HUES6 (cell line): ENCODE data around the gene SLC6A2.

Experiments used
- H3K27ac ChIP-seq: 2 replicates; pipeline ENCODE4 v1.7.0; 2013; ENCODE audit warnings: low read depth, mild to moderate bottlenecking, low read length, inconsistent platforms
- H3K27me3 ChIP-seq: 2 replicates; pipeline ENCODE4 v1.6.1; 2013; ENCODE audit warnings: low read length; ENCODE audit not compliant: control insufficient read depth, insufficient read depth
- H3K36me3 ChIP-seq: 2 replicates; pipeline ENCODE4 v1.6.1; 2013; ENCODE audit warnings: low read length; ENCODE audit not compliant: control insufficient read depth, insufficient read depth
- H3K4me1 ChIP-seq: 2 replicates; pipeline ENCODE4 v1.6.1; 2013; ENCODE audit warnings: low read length; ENCODE audit not compliant: control insufficient read depth, insufficient read depth
- H3K4me3 ChIP-seq: 2 replicates; pipeline ENCODE4 v1.5.1; 2013; ENCODE audit warnings: low read depth, low read length
- H3K9ac ChIP-seq: one replicate; pipeline ENCODE4 v1.6.1; 2013; ENCODE audit warnings: mild to moderate bottlenecking, low read length
- H3K9me3 ChIP-seq: 2 replicates; pipeline ENCODE4 v1.6.1; 2013; ENCODE audit warnings: low read depth, low read length; ENCODE audit not compliant: control insufficient read depth, insufficient read depth

SLC6A2 gene

GRCh38 chr16:55647343-55647742, 8.4 kb upstream of the SLC6A2 start:
- Histone ChIP-seq H3K27me3 (peaks cover 42% of the 10 kb centered on the region), H3K9ac (no peak overlapping the region), H3K4me3 (no peak overlapping the region), H3K4me1 (peaks cover 4% of the 10 kb centered on the region; the same call in 1 of the 2 replicates), H3K36me3 (no peaks in the 10 kb centered on the region), H3K27ac (no peak overlapping the region), H3K9me3 (no peaks in the 10 kb centered on the region)

DNA sequence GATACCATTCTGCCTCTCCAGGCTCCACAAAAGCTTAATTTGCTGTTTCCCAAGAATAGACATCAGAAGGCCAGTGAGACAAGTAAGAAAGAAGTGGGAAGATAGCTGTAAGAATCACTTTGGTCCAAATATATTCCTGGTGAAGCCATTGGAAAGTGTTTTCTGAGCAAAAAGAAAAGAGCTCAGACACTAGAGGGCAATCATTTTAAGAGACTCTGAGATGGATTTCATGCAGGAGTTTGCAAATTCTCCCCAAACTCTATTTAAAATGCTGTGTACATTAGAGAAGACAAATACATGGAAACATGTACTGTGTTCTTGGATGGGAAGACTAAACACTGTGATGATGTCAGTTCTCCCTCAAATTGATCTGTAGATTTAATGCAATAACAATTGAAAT, 8.0 kb upstream of the SLC6A2 start:
- Histone ChIP-seq H3K27me3 (peaks cover 47% of the 10 kb centered on the region), H3K4me1 (peaks cover 2% of the 10 kb centered on the region; the same call in 1 of the 2 replicates), H3K4me3 (no peak overlapping the region), H3K9me3 (no peaks in the 10 kb centered on the region), H3K27ac (no peak overlapping the region), H3K9ac (no peak overlapping the region), H3K36me3 (no peaks in the 10 kb centered on the region)

DNA sequence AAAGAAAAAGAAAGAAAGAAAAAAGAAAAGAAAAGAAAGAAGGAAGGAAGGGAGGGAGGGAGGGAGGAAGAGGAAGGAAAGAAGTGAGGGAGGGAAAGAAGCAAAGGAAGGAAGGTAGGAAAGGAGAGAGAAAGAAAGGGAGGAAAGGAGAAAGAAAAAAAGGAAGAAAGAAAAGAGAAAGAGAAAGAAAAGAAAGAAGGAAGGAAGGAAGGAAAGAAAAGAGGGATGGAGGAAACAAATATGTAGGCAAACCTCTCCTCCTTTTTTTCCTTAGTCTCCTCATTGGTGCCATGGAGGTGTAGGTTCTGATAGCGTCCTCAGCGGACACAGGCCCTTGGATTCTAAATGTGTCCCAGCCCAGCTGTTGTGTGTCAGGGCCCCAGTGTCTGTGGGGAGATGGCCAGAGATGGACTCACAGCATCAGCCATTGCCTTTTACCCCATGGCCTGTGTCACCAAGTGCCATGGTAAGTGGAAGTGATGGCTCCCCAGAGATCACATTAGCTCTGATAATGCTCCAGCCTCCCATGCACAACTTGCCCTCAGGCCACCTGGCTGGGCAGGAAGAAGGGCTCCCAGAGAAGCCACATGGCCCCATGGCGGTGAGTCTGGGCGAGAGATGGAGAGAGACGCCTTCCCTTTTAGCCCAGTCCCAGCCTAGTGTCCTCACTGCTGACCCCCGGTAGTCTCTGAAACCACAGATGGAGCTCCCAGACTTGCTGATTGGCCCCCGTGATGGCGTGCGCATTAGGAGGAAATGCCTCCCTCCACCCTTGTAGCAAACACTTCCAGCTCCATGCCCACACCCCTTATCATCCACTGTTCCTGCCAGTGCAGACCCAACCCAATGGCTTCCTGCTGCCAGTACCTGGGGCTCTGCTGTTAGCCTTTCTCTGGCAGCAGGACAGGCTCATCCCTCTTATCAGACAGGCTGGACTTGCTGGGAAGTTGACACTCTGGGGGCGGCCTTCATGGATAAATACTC, 3.7 kb upstream of the SLC6A2 start:
- no peak overlapping the region for H3K9ac ChIP-seq
- no peaks in the 10 kb centered on the region for H3K9me3 ChIP-seq
- H3K4me3 ChIP-seq: no peak overlapping the region
- H3K4me1 ChIP-seq: no peaks in the 10 kb centered on the region
- no peaks in the 10 kb centered on the region for H3K36me3 ChIP-seq
- peaks cover 86% of the 10 kb centered on the region for H3K27me3 ChIP-seq
- no peak overlapping the region for H3K27ac ChIP-seq

DNA sequence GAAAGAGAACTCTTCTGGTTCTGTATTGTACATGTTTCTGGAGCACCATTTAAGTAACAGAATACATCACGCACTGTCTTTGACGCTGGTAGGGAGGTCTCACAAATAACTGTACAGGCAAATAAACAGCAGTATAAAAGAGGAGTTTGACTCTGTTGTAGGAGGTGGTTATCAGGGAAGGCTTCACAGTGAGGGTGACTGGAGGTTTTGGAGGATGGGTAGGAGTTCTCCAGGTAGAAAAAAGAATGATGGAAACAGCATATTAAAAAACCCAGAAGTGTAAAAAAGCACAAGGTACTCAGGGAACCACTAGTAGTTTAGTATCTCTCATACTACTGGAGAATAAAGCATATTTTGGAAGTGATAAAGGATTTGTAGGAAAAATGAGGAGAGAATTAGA, 2.7 kb upstream of the SLC6A2 start:
- H3K27me3 ChIP-seq: peaks cover 89% of the 10 kb centered on the region

GRCh38 chr16:55655381-55655896, 349 bp upstream of the SLC6A2 start:
- Histone ChIP-seq H3K4me3 (peak overlapping the region; percentile 73), H3K27ac (no peak overlapping the region), H3K9me3 (no peaks in the 10 kb centered on the region), H3K36me3 (no peaks in the 10 kb centered on the region), H3K27me3 (peaks cover 97% of the 10 kb centered on the region), H3K4me1 (no peaks in the 10 kb centered on the region), H3K9ac (no peak overlapping the region)

More for the DNA sequence above, 2.7 kb upstream of the SLC6A2 start:
- H3K4me1 ChIP-seq: no peaks in the 10 kb centered on the region
- no peak overlapping the region for H3K27ac ChIP-seq
- no peaks in the 10 kb centered on the region for H3K9me3 ChIP-seq
- no peak overlapping the region for H3K9ac ChIP-seq
- H3K4me3 ChIP-seq: no peak overlapping the region
- H3K36me3 ChIP-seq: no peaks in the 10 kb centered on the region

GRCh38 chr16:55656691-55657092, 904 bp downstream of the SLC6A2 start:
- H3K27ac ChIP-seq: no peak overlapping the region
- peak overlapping the region; percentile 73 for H3K4me3 ChIP-seq
- peaks cover 93% of the 10 kb centered on the region for H3K27me3 ChIP-seq
- no peak overlapping the region for H3K9ac ChIP-seq
- no peaks in the 10 kb centered on the region for H3K36me3 ChIP-seq
- H3K4me1 ChIP-seq: no peaks in the 10 kb centered on the region
- H3K9me3 ChIP-seq: no peaks in the 10 kb centered on the region

- H3K27ac ChIP-seq: no peak overlapping the region
- peaks cover 89% of the 10 kb centered on the region for H3K27me3 ChIP-seq
- no peaks in the 10 kb centered on the region for H3K9me3 ChIP-seq
- H3K9ac ChIP-seq: no peak overlapping the region
- H3K4me3 ChIP-seq: no peak overlapping the region
- no peaks in the 10 kb centered on the region for H3K36me3 ChIP-seq
- H3K4me1 ChIP-seq: no peaks in the 10 kb centered on the region
Observed at GRCh38 chr16:55657616-55658015, 1.8 kb downstream of the SLC6A2 start.

GRCh38 chr16:55658898-55659420, 3.2 kb downstream of the SLC6A2 start:
- Histone ChIP-seq H3K9me3 (no peaks in the 10 kb centered on the region), H3K27ac (no peak overlapping the region), H3K4me3 (no peak overlapping the region), H3K36me3 (no peaks in the 10 kb centered on the region), H3K9ac (no peak overlapping the region), H3K27me3 (peaks cover 75% of the 10 kb centered on the region), H3K4me1 (no peaks in the 10 kb centered on the region)

DNA sequence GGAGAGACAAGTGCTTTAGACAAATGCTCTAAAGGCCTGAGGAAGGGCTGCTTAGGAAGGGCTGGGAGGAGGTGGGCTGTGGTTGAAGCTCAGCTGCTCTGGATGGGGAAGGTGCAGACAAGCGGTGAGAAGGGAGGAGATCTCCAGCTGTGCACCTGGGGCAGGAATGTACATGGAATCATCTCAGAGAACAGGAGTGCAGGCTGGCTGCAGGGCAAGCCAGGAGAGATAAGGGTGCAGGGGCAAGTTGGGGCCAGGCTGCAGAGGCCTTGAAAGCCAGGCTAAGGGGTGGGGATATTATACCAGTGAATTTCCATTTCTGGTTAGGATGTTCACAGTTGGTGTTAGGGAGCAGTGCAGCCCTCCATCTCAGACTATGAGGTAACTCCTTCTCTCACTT, 4.2 kb downstream of the SLC6A2 start:
- Histone ChIP-seq H3K36me3 (no peaks in the 10 kb centered on the region), H3K27ac (no peak overlapping the region), H3K9ac (no peak overlapping the region), H3K9me3 (no peaks in the 10 kb centered on the region), H3K27me3 (peaks cover 64% of the 10 kb centered on the region), H3K4me1 (no peaks in the 10 kb centered on the region), H3K4me3 (no peak overlapping the region)

- no peak overlapping the region for H3K27ac ChIP-seq
Observed at GRCh38 chr16:55660828-55661227, 5.0 kb downstream of the SLC6A2 start.

More at GRCh38 chr16:55660828-55661227, 5.0 kb downstream of the SLC6A2 start:
- no peaks in the 10 kb centered on the region for H3K4me1 ChIP-seq
- no peak overlapping the region for H3K4me3 ChIP-seq
- no peaks in the 10 kb centered on the region for H3K9me3 ChIP-seq
- peaks cover 56% of the 10 kb centered on the region for H3K27me3 ChIP-seq
- H3K36me3 ChIP-seq: no peaks in the 10 kb centered on the region
- no peak overlapping the region for H3K9ac ChIP-seq
